Measurements from ENCODE around the gene SETD7. TPM values are rescaled to one million over a fixed set of nuclear protein-coding genes. Genes with fewer than 3 reads are reported as not detected.

SETD7 gene
- total and polyA plus RNA-seq, 7 experiments from 2014 or later = 1.0 to 16.7 (median 7.9) TPM

GRCh38 chr4:139540632-139541031, 15.4 kb downstream of the SETD7 start:
- no peaks in the 10 kb centered on the region for H3K9me3 Mint-ChIP-seq
- POLR2A ChIA-PET = interaction anchor here (0.6 kb wide), 1 partner anchor 59 kb away, joined by 3 read pairs; no protein-coding TSS in a partner anchor
- peaks cover 0 to 5% (median 0%) of the 10 kb centered on the region in 7 donors for H3K4me1 Mint-ChIP-seq
- Histone ChIP-seq H3K9me3 (ENCODE audit: control insufficient read depth in 2 of 3, low read length in 3 of 3) (no peaks in the 10 kb centered on the region), H3K4me1 (ENCODE audit: control insufficient read depth in 2 of 2, insufficient read depth in 2 of 2, low read length in 2 of 2) (no peaks in the 10 kb centered on the region), H3K27ac (ENCODE audit: low read depth, low read length) (no peak overlapping the region), H3K4me3 (ENCODE audit: low read length) (no peak overlapping the region), H3K36me3 (ENCODE audit: control insufficient read depth in 2 of 3, insufficient read depth in 3 of 3, low read length in 3 of 3) (no peaks in the 10 kb centered on the region), H3K27me3 (ENCODE audit: control insufficient read depth in 2 of 2, insufficient read depth in 2 of 2, low read length in 2 of 2) (no peaks in the 10 kb centered on the region)
- CTCF ChIA-PET = no interaction called here
- peaks cover 3 to 27% (median 10%) of the 10 kb centered on the region in 5 donors for H3K36me3 Mint-ChIP-seq
- H3K27me3 Mint-ChIP-seq = no peaks in the 10 kb centered on the region
- no peak overlapping the region for H3K27ac Mint-ChIP-seq
- no peak overlapping the region for H3K4me3 Mint-ChIP-seq
- DNase-seq (no peak), ATAC-seq (no peak)
- intact Hi-C loops (cut with micrococcal nuclease) = no loop called here

DNA sequence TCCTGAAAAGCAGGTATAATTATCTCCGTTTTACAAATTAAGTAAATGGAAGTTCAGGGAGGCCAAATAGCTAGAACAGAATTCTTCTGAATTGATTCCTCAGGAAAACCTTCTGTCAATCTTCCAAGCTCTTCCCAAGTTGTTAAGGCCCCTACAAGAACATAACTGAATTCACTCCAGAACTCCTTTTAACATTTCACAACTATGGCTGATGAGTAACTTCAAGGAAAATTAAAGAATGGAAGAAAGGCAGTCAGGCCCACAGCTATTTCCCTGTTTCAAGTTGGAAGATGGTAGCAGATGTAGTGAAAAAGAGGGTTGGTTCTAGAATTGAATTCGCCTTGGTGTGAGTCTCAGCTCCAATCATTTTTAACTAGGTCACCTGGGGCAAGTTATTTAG, 15.9 kb downstream of the SETD7 start:
- H3K27ac Mint-ChIP-seq = no peak overlapping the region
- H3K27me3 Mint-ChIP-seq = no peaks in the 10 kb centered on the region
- ATAC-seq (no peak), DNase-seq (no peak)
- Histone ChIP-seq H3K4me1 (ENCODE audit: control insufficient read depth in 2 of 2, insufficient read depth in 2 of 2, low read length in 2 of 2) (no peaks in the 10 kb centered on the region), H3K4me3 (ENCODE audit: low read length) (no peak overlapping the region), H3K9me3 (ENCODE audit: control insufficient read depth in 2 of 3, low read length in 3 of 3) (no peaks in the 10 kb centered on the region), H3K36me3 (ENCODE audit: control insufficient read depth in 2 of 3, insufficient read depth in 3 of 3, low read length in 3 of 3) (no peaks in the 10 kb centered on the region), H3K27me3 (ENCODE audit: control insufficient read depth in 2 of 2, insufficient read depth in 2 of 2, low read length in 2 of 2) (no peaks in the 10 kb centered on the region), H3K27ac (ENCODE audit: low read depth, low read length) (no peak overlapping the region)
- H3K36me3 Mint-ChIP-seq = peaks cover 3 to 25% (median 9%) of the 10 kb centered on the region in 5 donors
- intact Hi-C loops (cut with micrococcal nuclease) = no loop called here
- ChIA-PET POLR2A (interaction anchor here (0.6 kb wide), 1 partner anchor 60 kb away, joined by 3 read pairs; no protein-coding TSS in a partner anchor), CTCF (no interaction called here)
- no peaks in the 10 kb centered on the region for H3K9me3 Mint-ChIP-seq
- no peak overlapping the region for H3K4me3 Mint-ChIP-seq
- H3K4me1 Mint-ChIP-seq = peaks cover 0 to 5% (median 0%) of the 10 kb centered on the region in 7 donors

GRCh38 chr4:139537292-139537691, 18.7 kb downstream of the SETD7 start:
- Mint-ChIP-seq H3K27ac (no peak overlapping the region), H3K4me3 (no peak overlapping the region), H3K9me3 (no peaks in the 10 kb centered on the region), H3K4me1 (no peaks in the 10 kb centered on the region), H3K36me3 (peaks cover 3 to 23% (median 4%) of the 10 kb centered on the region in 5 donors), H3K27me3 (no peaks in the 10 kb centered on the region)
- ChIA-PET POLR2A (no interaction called here), CTCF (no interaction called here)
- intact Hi-C loops (cut with micrococcal nuclease) = loop anchor here in 1 of 2 donors (10.0 kb wide), 1 partner anchor 432 kb away; no protein-coding TSS in a partner anchor
- Histone ChIP-seq H3K4me3 (ENCODE audit: low read length) (no peak overlapping the region), H3K36me3 (ENCODE audit: control insufficient read depth in 2 of 3, insufficient read depth in 3 of 3, low read length in 3 of 3) (no peaks in the 10 kb centered on the region), H3K9me3 (ENCODE audit: control insufficient read depth in 2 of 3, low read length in 3 of 3) (no peaks in the 10 kb centered on the region), H3K4me1 (ENCODE audit: control insufficient read depth in 2 of 2, insufficient read depth in 2 of 2, low read length in 2 of 2) (no peaks in the 10 kb centered on the region), H3K27me3 (ENCODE audit: control insufficient read depth in 2 of 2, insufficient read depth in 2 of 2, low read length in 2 of 2) (no peaks in the 10 kb centered on the region), H3K27ac (ENCODE audit: low read depth, low read length) (no peak overlapping the region)
- DNase-seq (no peak), ATAC-seq (no peak)

DNA sequence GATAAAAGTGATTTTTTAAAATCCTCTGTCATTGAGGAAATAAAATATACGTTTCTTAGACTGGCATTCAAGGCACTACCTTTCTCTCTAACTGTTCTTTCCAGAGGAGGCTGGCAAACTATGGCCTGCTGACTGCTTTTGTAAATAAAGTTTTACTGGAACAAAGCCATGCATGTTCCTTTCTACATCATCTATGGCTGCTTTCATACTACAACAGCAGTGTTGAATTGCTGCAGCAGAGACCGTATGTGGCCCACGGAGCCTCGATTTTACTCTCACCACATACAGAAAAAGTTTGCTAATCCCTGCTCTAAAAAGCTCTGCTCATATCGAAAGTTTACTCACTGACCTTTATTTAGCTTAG, 20.2 kb downstream of the SETD7 start:
- H3K27ac Mint-ChIP-seq = no peak overlapping the region
- Histone ChIP-seq H3K9me3 (ENCODE audit: control insufficient read depth in 2 of 3, low read length in 3 of 3) (no peaks in the 10 kb centered on the region), H3K27ac (ENCODE audit: low read depth, low read length) (no peak overlapping the region), H3K27me3 (ENCODE audit: control insufficient read depth in 2 of 2, insufficient read depth in 2 of 2, low read length in 2 of 2) (no peaks in the 10 kb centered on the region), H3K4me3 (ENCODE audit: low read length) (no peak overlapping the region), H3K36me3 (ENCODE audit: control insufficient read depth in 2 of 3, insufficient read depth in 3 of 3, low read length in 3 of 3) (no peaks in the 10 kb centered on the region), H3K4me1 (ENCODE audit: control insufficient read depth in 2 of 2, insufficient read depth in 2 of 2, low read length in 2 of 2) (no peaks in the 10 kb centered on the region)
- intact Hi-C loops (cut with micrococcal nuclease) = loop anchor here in 1 of 2 donors (10.0 kb wide), 1 partner anchor 431 kb away; no protein-coding TSS in a partner anchor
- no peak overlapping the region for H3K4me3 Mint-ChIP-seq
- ChIA-PET POLR2A (no interaction called here), CTCF (interaction anchor here (0.7 to 0.9 kb wide), 2 partner anchors 89 to 120 kb away, joined by 3 read pairs; no protein-coding TSS in a partner anchor)
- no peak for ATAC-seq
- peaks cover 0 to 5% (median 0%) of the 10 kb centered on the region in 7 donors for H3K4me1 Mint-ChIP-seq
- no peaks in the 10 kb centered on the region for H3K27me3 Mint-ChIP-seq
- H3K9me3 Mint-ChIP-seq = no peaks in the 10 kb centered on the region
- peaks cover 0 to 13% (median 3%) of the 10 kb centered on the region in 5 donors for H3K36me3 Mint-ChIP-seq
- no peak for DNase-seq

- intact Hi-C loops (cut with micrococcal nuclease) = loop anchor here in 1 of 2 donors (10.0 kb wide), 1 partner anchor 431 kb away; no protein-coding TSS in a partner anchor
- no peaks in the 10 kb centered on the region for H3K36me3 ChIP-seq (ENCODE audit: control insufficient read depth in 2 of 3, insufficient read depth in 3 of 3, low read length in 3 of 3)
- peaks cover 0 to 5% (median 0%) of the 10 kb centered on the region in 7 donors for H3K4me1 Mint-ChIP-seq
- H3K4me3 Mint-ChIP-seq = no peak overlapping the region
- ChIA-PET CTCF (interaction anchor here (0.7 to 0.9 kb wide), 2 partner anchors 88 to 119 kb away, joined by 3 read pairs; no protein-coding TSS in a partner anchor), POLR2A (no interaction called here)
- no peaks in the 10 kb centered on the region for H3K9me3 ChIP-seq (ENCODE audit: control insufficient read depth in 2 of 3, low read length in 3 of 3)
- H3K27ac ChIP-seq (ENCODE audit: low read depth, low read length) = no peak overlapping the region
- no peak for DNase-seq
- ATAC-seq = no peak
- H3K27ac Mint-ChIP-seq = no peak overlapping the region
- H3K27me3 ChIP-seq (ENCODE audit: control insufficient read depth in 2 of 2, insufficient read depth in 2 of 2, low read length in 2 of 2) = no peaks in the 10 kb centered on the region
- no peaks in the 10 kb centered on the region for H3K9me3 Mint-ChIP-seq
- H3K27me3 Mint-ChIP-seq = no peaks in the 10 kb centered on the region
- no peaks in the 10 kb centered on the region for H3K4me1 ChIP-seq (ENCODE audit: control insufficient read depth in 2 of 2, insufficient read depth in 2 of 2, low read length in 2 of 2)
- H3K36me3 Mint-ChIP-seq = peaks cover 0 to 11% (median 3%) of the 10 kb centered on the region in 5 donors
- no peak overlapping the region for H3K4me3 ChIP-seq (ENCODE audit: low read length)
Observed at GRCh38 chr4:139535228-139535870, 20.7 kb downstream of the SETD7 start.

- ChIA-PET CTCF (no interaction called here), POLR2A (interaction anchor here (0.6 to 0.7 kb wide), 2 partner anchors 10 to 46 kb away, joined by 3 to 4 read pairs; no protein-coding TSS in a partner anchor)
- H3K27me3 Mint-ChIP-seq = no peaks in the 10 kb centered on the region
- no peak overlapping the region for H3K27ac Mint-ChIP-seq
- peaks cover 0 to 7% (median 0%) of the 10 kb centered on the region in 5 donors for H3K36me3 Mint-ChIP-seq
- Histone ChIP-seq H3K36me3 (ENCODE audit: control insufficient read depth in 2 of 3, insufficient read depth in 3 of 3, low read length in 3 of 3) (no peaks in the 10 kb centered on the region), H3K4me1 (ENCODE audit: control insufficient read depth in 2 of 2, insufficient read depth in 2 of 2, low read length in 2 of 2) (no peaks in the 10 kb centered on the region), H3K27me3 (ENCODE audit: control insufficient read depth in 2 of 2, insufficient read depth in 2 of 2, low read length in 2 of 2) (no peaks in the 10 kb centered on the region), H3K4me3 (ENCODE audit: low read length) (no peak overlapping the region), H3K27ac (ENCODE audit: low read depth, low read length) (no peak overlapping the region), H3K9me3 (ENCODE audit: control insufficient read depth in 2 of 3, low read length in 3 of 3) (no peaks in the 10 kb centered on the region)
- no peaks in the 10 kb centered on the region for H3K9me3 Mint-ChIP-seq
- ATAC-seq (no peak), DNase-seq (no peak)
- no peak overlapping the region for H3K4me3 Mint-ChIP-seq
- intact Hi-C loops (cut with micrococcal nuclease) = loop anchor here in 1 of 2 donors (10.0 kb wide), 1 partner anchor 430 kb away; no protein-coding TSS in a partner anchor
- peaks cover 0 to 5% (median 0%) of the 10 kb centered on the region in 7 donors for H3K4me1 Mint-ChIP-seq
Observed at GRCh38 chr4:139534287-139534950, 21.6 kb downstream of the SETD7 start.

All from naive thymus-derived CD4-positive, alpha-beta T cell (primary cell).